Measurements from ENCODE around the gene CLIC3.

The CLIC3 gene

DNA sequence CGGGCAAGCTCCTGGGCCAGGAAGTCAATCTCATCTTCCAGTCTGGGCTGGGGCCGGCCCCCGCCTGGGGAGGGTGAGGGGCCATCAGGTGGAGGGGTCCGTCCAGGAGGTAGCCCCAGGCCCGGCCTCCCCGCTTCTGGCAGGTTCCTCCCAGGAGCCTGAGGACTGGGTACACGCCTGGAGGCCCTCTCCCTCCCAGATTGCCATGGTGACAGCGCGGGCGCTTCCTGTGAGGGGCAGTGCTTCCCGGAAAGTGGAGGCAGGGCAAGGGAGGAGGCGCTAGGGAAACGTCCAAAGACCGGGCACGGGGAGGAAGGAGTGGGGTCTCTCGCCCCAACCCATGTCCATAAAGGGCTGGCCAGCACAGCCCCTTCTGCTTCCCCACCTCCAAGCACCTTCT, 44.8 kb upstream of the CLIC3 start:
- no peak overlapping the region for H3K4me3 ChIP-seq (ENCODE audit: control insufficient read depth, low read depth, low read length)
- TF ChIP-seq, protein P1, sequence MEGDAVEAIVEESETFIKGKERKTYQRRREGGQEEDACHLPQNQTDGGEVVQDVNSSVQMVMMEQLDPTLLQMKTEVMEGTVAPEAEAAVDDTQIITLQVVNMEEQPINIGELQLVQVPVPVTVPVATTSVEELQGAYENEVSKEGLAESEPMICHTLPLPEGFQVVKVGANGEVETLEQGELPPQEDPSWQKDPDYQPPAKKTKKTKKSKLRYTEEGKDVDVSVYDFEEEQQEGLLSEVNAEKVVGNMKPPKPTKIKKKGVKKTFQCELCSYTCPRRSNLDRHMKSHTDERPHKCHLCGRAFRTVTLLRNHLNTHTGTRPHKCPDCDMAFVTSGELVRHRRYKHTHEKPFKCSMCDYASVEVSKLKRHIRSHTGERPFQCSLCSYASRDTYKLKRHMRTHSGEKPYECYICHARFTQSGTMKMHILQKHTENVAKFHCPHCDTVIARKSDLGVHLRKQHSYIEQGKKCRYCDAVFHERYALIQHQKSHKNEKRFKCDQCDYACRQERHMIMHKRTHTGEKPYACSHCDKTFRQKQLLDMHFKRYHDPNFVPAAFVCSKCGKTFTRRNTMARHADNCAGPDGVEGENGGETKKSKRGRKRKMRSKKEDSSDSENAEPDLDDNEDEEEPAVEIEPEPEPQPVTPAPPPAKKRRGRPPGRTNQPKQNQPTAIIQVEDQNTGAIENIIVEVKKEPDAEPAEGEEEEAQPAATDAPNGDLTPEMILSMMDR (IDR thresholded peaks at IDR 0.05; ENCODE audit: control insufficient read depth, insufficient read depth, low read depth, low read length, missing control alignments), result no peak
- no peak for DNase-seq (ENCODE audit: low read depth)

DNA sequence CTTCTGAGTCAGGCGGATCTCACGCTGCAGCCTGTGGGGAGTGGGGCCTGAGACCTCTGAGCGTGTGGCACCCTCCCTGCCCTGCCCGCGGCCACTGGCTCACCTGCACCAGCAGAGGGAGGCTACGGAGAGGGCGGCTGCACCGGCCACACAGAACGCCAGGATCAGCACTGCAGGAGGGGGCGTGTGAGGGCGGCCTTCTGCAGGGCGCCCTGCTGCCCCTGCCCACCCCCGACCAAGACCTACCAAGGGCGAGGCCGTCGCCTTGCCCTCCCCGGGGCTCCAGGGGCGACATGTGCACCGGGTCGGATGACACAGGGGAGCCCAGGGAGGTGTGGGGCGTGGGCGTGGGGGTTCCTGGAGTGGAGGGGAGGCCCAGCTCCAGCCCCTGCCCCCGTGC, 44.2 kb upstream of the CLIC3 start:
- TF ChIP-seq, protein P1 (IDR thresholded peaks at IDR 0.05; ENCODE audit: control insufficient read depth, insufficient read depth, low read depth, low read length, missing control alignments), result no peak
- no peak for DNase-seq (ENCODE audit: low read depth)
- H3K4me3 ChIP-seq (ENCODE audit: control insufficient read depth, low read depth, low read length), result no peak overlapping the region

DNA sequence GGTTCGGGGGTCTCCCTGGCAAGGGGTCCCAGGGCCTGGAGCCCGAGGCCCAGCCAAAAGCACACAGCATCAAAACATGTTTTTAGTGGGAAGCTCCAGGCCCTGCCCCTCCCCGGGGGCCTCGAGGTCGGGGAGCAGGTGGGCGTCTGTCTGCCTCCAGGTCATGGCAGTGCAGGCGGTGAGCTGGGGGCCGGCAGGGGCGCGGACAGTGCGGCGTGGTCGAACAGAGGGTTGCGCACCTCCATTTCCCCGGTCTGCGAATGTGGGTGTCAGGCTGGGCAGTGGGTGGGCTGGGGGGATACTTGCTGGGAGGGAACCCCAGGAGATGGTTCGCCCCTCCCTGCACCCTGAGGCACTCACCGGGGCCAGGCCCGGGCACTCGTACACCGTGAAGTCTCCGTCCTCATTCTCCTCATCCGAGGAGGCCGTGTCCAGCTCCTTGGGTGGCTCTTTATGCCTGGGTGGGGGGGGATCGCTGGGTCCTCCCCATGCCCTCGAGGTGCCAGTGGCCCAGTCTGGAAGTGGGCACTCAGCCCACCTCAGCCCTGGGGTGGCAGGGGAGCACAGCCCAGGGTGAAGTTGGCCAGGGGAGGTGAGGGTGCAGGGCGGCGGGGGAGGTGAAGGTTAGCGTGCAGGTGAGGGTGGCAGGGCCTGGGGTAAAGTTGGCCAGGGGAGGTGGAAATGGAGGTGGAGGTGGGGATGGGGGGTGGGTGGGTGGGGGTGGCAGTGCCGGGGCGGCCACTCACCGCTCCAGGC, 43.4 kb upstream of the CLIC3 start:
- H3K4me3 ChIP-seq (ENCODE audit: control insufficient read depth, low read depth, low read length), result no peak overlapping the region
- no peak for DNase-seq (ENCODE audit: low read depth)
- TF ChIP-seq, protein P1 (IDR thresholded peaks at IDR 0.05; ENCODE audit: control insufficient read depth, insufficient read depth, low read depth, low read length, missing control alignments), result no peak

DNA sequence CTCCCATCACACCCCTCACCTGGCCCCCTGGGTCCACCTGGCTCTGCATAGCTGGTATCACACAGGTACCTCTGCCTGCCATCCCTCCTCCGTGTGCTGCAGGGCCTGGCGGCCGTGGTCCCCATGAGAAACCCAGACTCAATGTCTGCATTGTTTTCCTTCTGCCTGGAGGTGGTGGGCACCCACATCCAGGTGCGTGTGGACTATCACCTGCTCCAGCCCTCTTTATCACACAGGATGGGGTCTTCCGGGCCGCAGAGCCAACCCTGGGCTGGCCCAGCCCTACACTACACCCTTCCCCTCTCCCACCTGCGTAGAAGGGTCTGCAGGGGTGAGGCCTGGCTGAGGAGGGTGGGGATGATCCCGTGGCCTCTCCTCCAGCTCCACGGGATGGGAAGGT, 42.5 kb upstream of the CLIC3 start:
- H3K4me3 ChIP-seq (ENCODE audit: control insufficient read depth, low read depth, low read length), result no peak overlapping the region
- TF ChIP-seq, protein P1 (IDR thresholded peaks at IDR 0.05; ENCODE audit: control insufficient read depth, insufficient read depth, low read depth, low read length, missing control alignments), result no peak
- DNase-seq (ENCODE audit: low read depth), result no peak

DNA sequence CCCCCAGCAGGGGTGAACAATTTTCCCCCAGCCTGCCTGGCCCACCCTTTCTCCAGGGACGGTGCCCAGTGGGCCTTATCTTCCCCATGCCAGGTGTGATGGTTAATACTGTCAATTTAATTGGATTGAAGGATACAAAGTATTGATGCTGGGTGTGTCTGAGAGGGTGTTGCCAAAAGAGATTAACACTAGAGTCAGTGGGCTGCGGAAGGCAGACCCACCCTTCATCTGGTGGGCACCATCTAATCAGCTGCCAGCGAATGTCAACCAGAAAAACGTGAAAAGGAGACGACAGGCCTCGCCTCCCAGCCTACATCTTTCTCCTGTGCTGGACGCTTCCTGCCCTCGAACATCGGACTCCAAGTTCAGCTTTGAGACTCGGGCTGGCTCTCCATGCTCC, 41.1 kb upstream of the CLIC3 start:
- H3K4me3 ChIP-seq (ENCODE audit: control insufficient read depth, low read depth, low read length), result no peak overlapping the region
- TF ChIP-seq, protein P1 (IDR thresholded peaks at IDR 0.05; ENCODE audit: control insufficient read depth, insufficient read depth, low read depth, low read length, missing control alignments), result no peak
- no peak for DNase-seq (ENCODE audit: low read depth)

DNA sequence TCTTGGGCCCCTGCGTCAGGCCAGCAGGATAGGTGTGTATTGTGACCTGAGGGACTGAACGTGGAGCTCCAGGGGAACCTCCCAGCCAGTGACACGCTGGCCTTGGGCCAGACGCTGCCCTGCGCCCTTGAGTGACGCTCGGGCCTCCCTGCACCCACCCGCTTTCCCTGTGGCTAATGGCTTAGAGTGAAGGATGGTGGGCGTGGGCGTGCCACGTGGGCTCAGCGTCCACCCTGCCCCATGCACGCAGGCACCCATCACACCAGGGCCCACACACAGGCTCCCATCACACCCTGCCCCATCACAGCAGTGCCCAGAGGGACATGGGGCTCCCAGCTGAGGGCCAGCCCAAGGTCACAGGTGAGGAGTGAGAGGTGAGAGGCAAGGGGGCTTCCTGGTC, 40.7 kb upstream of the CLIC3 start:
- no peak for DNase-seq (ENCODE audit: low read depth)
- TF ChIP-seq, protein P1 (IDR thresholded peaks at IDR 0.05; ENCODE audit: control insufficient read depth, insufficient read depth, low read depth, low read length, missing control alignments), result no peak
- H3K4me3 ChIP-seq (ENCODE audit: control insufficient read depth, low read depth, low read length), result no peak overlapping the region

All from AG09309 (cell line).